ENCODE results near the gene HOXA3. TPM values are rescaled to one million over a fixed set of nuclear protein-coding genes. Genes with fewer than 3 reads are reported as not detected.

The HOXA3 gene
- total RNA-seq, 1 donor from 2014 or later: 3.7 TPM

GRCh38 chr7:27148031-27148755 is 4.2 kb downstream of the HOXA3 start:
- Histone ChIP-seq H3K4me1 (ENCODE audit: control insufficient read depth in 3 of 3, insufficient read depth in 3 of 3, low read length in 3 of 3) (peaks cover 51 to 60% (median 53%) of the 10 kb centered on the region in 3 donors), H3K9ac (ENCODE audit: low read depth in 1 of 3, low read length in 3 of 3) (peak overlapping the region; percentile 91 to 96 (median 93)), H3K4me3 (ENCODE audit: low read length in 3 of 3) (peak overlapping the region; percentile 89 to 98 (median 94)), H3K27ac (ENCODE audit: low read depth, low read length) (peak overlapping the region; percentile 71), H3K36me3 (ENCODE audit: control insufficient read depth in 3 of 3, insufficient read depth in 3 of 3, low read length in 3 of 3) (peaks cover 9 to 24% (median 20%) of the 10 kb centered on the region in 3 donors), H3K27me3 (ENCODE audit: control insufficient read depth in 3 of 3, insufficient read depth in 3 of 3, low read length in 3 of 3) (peaks cover 0 to 8% (median 0%) of the 10 kb centered on the region in 3 donors), H3K9me3 (ENCODE audit: control insufficient read depth in 3 of 3, low read length in 3 of 3) (no peaks in the 10 kb centered on the region)

DNA sequence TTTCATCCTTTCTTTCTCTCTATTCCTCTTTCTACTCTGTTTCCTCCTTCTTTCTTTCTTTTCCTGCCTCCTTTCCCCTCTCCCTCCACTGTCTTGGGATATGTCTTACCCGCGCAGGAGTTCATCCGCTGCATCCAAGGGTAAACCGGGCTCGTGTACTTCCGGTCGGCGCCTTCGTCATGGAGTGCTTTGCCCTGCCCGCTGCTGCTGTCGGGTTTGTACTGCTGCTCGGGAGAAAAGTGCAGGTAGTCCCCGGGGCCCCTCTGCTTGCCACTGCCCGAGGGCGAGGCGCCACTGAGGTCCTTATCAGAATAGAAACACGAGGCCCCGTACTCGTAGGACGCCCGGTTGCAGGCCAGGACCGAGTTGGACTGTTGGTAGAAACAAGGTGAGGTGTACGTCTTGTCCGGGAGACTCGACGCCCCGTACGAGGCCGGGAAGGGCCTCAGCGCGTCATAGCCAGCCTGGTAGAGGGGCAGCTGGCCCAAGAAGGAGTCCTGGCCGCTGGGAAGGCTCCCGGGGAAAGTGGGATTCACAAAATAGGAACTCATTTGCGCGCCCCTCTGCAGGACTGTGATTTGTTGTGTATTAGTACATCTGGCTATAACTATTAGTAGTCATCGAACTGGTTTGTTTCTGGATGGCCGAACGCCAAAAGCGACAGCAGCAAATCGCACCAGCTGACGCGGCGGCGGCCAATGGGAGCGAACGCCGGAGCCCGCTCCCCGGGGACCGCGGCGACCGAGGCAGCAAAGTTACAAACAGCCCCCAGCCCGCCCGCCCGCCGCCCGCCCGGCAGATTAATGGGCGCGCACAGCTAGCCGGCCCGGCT is 5.0 kb downstream of the HOXA3 start, which contains the start of gene HOXA6:
Gene HOXA6, minus strand, starts transcription at position 576 of the 832 bp plus-strand sequence. Its CDS starts 25 bp downstream, at position 551.
- Histone ChIP-seq H3K27me3 (ENCODE audit: control insufficient read depth in 3 of 3, insufficient read depth in 3 of 3, low read length in 3 of 3) (peaks cover 0 to 6% (median 0%) of the 10 kb centered on the region in 3 donors), H3K27ac (ENCODE audit: low read depth, low read length) (peak within 1 kb of the TSS; percentile 71)

GRCh38 chr7:27146491-27147198 is 5.7 kb downstream of the HOXA3 start:
- Histone ChIP-seq H3K36me3 (ENCODE audit: control insufficient read depth in 3 of 3, insufficient read depth in 3 of 3, low read length in 3 of 3) (peaks cover 10 to 35% (median 23%) of the 10 kb centered on the region in 3 donors), H3K9me3 (ENCODE audit: control insufficient read depth in 3 of 3, low read length in 3 of 3) (no peaks in the 10 kb centered on the region), H3K4me3 (ENCODE audit: low read length in 3 of 3) (peak overlapping the region; percentile 59 to 98 (median 72))

More for the DNA sequence above, 5.0 kb downstream of the HOXA3 start, which contains the start of gene HOXA6:
- H3K4me3 ChIP-seq (ENCODE audit: low read length in 3 of 3): peak within 1 kb of the TSS; percentile 89 to 98 (median 94)
- H3K9me3 ChIP-seq (ENCODE audit: control insufficient read depth in 3 of 3, low read length in 3 of 3): no peaks in the 10 kb centered on the region
- peaks cover 47 to 54% (median 53%) of the 10 kb centered on the region in 3 donors for H3K4me1 ChIP-seq (ENCODE audit: control insufficient read depth in 3 of 3, insufficient read depth in 3 of 3, low read length in 3 of 3)
- peaks cover 9 to 31% (median 21%) of the 10 kb centered on the region in 3 donors for H3K36me3 ChIP-seq (ENCODE audit: control insufficient read depth in 3 of 3, insufficient read depth in 3 of 3, low read length in 3 of 3)
- H3K9ac ChIP-seq (ENCODE audit: low read depth in 1 of 3, low read length in 3 of 3): peak within 1 kb of the TSS; percentile 91 to 96 (median 93)

DNA sequence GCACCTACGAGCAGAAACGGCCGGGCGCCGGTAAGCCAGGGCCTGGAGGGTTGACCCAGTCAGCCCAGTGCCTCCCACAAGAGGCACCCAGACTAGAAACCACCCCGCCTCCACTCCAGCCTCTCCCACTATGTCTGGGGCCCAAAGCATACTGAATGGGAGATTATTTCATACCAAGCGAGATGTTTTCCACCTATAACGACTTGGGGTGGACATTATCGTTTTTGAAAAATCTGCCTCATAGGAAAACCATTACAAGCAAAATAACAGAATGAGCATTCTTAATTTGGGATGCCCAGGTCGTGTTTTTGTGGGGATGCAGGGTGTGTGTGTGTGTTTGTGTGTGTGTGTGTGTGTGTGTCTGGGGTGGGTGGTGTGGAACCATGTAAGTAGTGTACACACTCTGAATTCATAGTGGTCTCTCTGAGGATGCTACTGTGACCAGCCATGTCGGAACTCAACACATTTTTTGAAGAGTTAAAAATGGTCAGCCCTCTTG is 6.4 kb downstream of the HOXA3 start:
- Histone ChIP-seq H3K36me3 (ENCODE audit: control insufficient read depth in 3 of 3, insufficient read depth in 3 of 3, low read length in 3 of 3) (peaks cover 16 to 41% (median 25%) of the 10 kb centered on the region in 3 donors), H3K4me3 (ENCODE audit: low read length in 3 of 3) (no peak overlapping the region), H3K27me3 (ENCODE audit: control insufficient read depth in 3 of 3, insufficient read depth in 3 of 3, low read length in 3 of 3) (no peaks in the 10 kb centered on the region), H3K9me3 (ENCODE audit: control insufficient read depth in 3 of 3, low read length in 3 of 3) (no peaks in the 10 kb centered on the region), H3K27ac (ENCODE audit: low read depth, low read length) (no peak overlapping the region), H3K9ac (ENCODE audit: low read depth in 1 of 3, low read length in 3 of 3) (no peak overlapping the region), H3K4me1 (ENCODE audit: control insufficient read depth in 3 of 3, insufficient read depth in 3 of 3, low read length in 3 of 3) (peaks cover 33 to 40% (median 39%) of the 10 kb centered on the region in 3 donors)

More at GRCh38 chr7:27146491-27147198, 5.7 kb downstream of the HOXA3 start:
- Histone ChIP-seq H3K4me1 (ENCODE audit: control insufficient read depth in 3 of 3, insufficient read depth in 3 of 3, low read length in 3 of 3) (peaks cover 40 to 46% (median 46%) of the 10 kb centered on the region in 3 donors), H3K9ac (ENCODE audit: low read depth in 1 of 3, low read length in 3 of 3) (peak overlapping the region in 1 of 3 donors; percentile 62), H3K27ac (ENCODE audit: low read depth, low read length) (peak overlapping the region; percentile 71), H3K27me3 (ENCODE audit: control insufficient read depth in 3 of 3, insufficient read depth in 3 of 3, low read length in 3 of 3) (no peaks in the 10 kb centered on the region)

DNA sequence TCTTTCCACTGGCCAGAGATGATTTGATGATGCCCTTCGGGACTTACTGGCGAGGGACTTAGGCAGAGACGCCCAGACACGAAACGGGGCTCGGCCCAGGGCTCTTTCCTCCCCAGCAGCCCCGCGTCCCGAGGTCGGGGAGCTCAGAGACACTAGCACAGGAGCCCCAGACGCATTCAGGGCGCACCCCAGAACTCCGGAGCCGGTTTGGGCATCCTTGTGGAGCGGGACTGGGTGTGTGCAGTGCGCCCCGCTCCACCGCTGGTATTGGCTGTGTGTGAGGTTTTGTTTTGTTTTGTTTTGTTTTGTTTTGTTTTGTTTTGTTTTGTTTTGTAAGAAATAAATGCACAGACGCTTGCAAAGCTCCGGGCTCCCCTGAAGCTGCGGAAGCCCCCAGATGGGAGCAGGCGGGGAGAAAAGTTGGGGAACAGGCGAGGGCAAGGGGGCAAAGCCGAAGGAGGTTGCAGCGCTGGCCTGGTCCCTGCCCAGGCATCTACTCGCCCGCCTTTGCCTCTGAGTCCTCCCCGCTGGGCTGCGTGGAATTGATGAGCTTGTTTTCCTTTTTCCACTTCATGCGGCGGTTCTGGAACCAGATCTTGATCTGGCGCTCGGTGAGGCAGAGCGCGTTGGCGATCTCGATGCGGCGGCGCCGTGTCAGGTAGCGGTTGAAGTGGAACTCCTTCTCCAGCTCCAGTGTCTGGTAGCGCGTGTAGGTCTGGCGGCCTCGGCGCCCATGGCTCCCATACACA is 7.0 kb downstream of the HOXA3 start:
- peaks cover 30 to 37% (median 35%) of the 10 kb centered on the region in 3 donors for H3K4me1 ChIP-seq (ENCODE audit: control insufficient read depth in 3 of 3, insufficient read depth in 3 of 3, low read length in 3 of 3)
- H3K9me3 ChIP-seq (ENCODE audit: control insufficient read depth in 3 of 3, low read length in 3 of 3): no peaks in the 10 kb centered on the region
- H3K27me3 ChIP-seq (ENCODE audit: control insufficient read depth in 3 of 3, insufficient read depth in 3 of 3, low read length in 3 of 3): no peaks in the 10 kb centered on the region
- peaks cover 17 to 44% (median 27%) of the 10 kb centered on the region in 3 donors for H3K36me3 ChIP-seq (ENCODE audit: control insufficient read depth in 3 of 3, insufficient read depth in 3 of 3, low read length in 3 of 3)
- no peak overlapping the region for H3K27ac ChIP-seq (ENCODE audit: low read depth, low read length)
- H3K9ac ChIP-seq (ENCODE audit: low read depth in 1 of 3, low read length in 3 of 3): no peak overlapping the region
- H3K4me3 ChIP-seq (ENCODE audit: low read length in 3 of 3): no peak overlapping the region

- Histone ChIP-seq H3K4me1 (ENCODE audit: control insufficient read depth in 3 of 3, insufficient read depth in 3 of 3, low read length in 3 of 3) (peaks cover 26 to 31% (median 30%) of the 10 kb centered on the region in 3 donors), H3K27ac (ENCODE audit: low read depth, low read length) (no peak overlapping the region), H3K36me3 (ENCODE audit: control insufficient read depth in 3 of 3, insufficient read depth in 3 of 3, low read length in 3 of 3) (peaks cover 17 to 44% (median 27%) of the 10 kb centered on the region in 3 donors), H3K9me3 (ENCODE audit: control insufficient read depth in 3 of 3, low read length in 3 of 3) (no peaks in the 10 kb centered on the region), H3K27me3 (ENCODE audit: control insufficient read depth in 3 of 3, insufficient read depth in 3 of 3, low read length in 3 of 3) (no peaks in the 10 kb centered on the region), H3K9ac (ENCODE audit: low read depth in 1 of 3, low read length in 3 of 3) (no peak overlapping the region), H3K4me3 (ENCODE audit: low read length in 3 of 3) (no peak overlapping the region)
Measured at GRCh38 chr7:27144781-27145164, 7.6 kb downstream of the HOXA3 start.

DNA sequence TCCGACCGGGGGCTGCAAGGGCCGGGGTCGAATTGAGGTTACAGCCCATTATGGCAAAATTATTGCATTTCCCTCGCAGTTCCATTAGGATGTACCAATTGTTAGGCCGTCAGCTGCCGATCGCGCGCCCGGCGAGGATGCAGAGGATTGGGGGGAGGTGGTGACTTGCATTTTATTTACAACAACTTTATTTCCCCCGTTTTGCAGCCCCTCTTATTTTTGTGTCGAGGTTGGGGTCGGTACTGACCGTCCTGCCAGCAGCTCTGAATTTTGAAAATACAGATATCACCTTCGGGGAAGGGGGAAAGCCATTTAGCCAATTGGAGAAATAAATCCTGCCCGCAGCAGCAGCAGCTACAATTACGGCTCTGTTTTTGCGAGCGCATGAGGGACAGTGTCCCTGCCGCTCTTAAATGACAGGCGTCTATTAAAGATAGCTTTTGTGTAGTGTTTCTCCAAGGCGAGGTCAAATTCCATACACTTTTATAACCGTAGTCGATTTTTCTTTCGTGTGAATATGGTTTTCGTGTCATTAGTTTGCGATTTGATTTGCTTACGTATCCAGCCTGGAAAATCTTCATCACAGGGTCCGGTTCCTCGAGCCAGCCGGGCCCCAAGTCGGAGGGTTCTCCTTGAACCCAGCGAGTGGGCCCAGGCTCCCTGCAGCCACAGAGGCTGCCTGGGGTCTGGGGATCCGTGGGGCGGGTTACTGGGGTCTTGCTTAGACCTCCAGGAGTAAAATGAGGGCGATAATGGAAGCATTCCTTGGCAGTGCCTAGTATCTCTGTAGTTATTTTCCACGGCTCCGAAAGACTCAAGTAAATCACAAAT is 8.2 kb downstream of the HOXA3 start:
- no peak overlapping the region for H3K9ac ChIP-seq (ENCODE audit: low read depth in 1 of 3, low read length in 3 of 3)
- H3K4me3 ChIP-seq (ENCODE audit: low read length in 3 of 3): no peak overlapping the region
- H3K36me3 ChIP-seq (ENCODE audit: control insufficient read depth in 3 of 3, insufficient read depth in 3 of 3, low read length in 3 of 3): peaks cover 17 to 46% (median 28%) of the 10 kb centered on the region in 3 donors
- no peaks in the 10 kb centered on the region for H3K9me3 ChIP-seq (ENCODE audit: control insufficient read depth in 3 of 3, low read length in 3 of 3)
- peaks cover 23 to 26% (median 25%) of the 10 kb centered on the region in 3 donors for H3K4me1 ChIP-seq (ENCODE audit: control insufficient read depth in 3 of 3, insufficient read depth in 3 of 3, low read length in 3 of 3)
- H3K27me3 ChIP-seq (ENCODE audit: control insufficient read depth in 3 of 3, insufficient read depth in 3 of 3, low read length in 3 of 3): no peaks in the 10 kb centered on the region
- no peak overlapping the region for H3K27ac ChIP-seq (ENCODE audit: low read depth, low read length)

- H3K9me3 ChIP-seq (ENCODE audit: control insufficient read depth in 3 of 3, low read length in 3 of 3): no peaks in the 10 kb centered on the region
- H3K27ac ChIP-seq (ENCODE audit: low read depth, low read length): no peak within 1 kb of the TSS
- peak within 1 kb of the TSS; percentile 49 to 63 (median 61) for H3K4me3 ChIP-seq (ENCODE audit: low read length in 3 of 3)
- H3K27me3 ChIP-seq (ENCODE audit: control insufficient read depth in 3 of 3, insufficient read depth in 3 of 3, low read length in 3 of 3): no peaks in the 10 kb centered on the region
- H3K4me1 ChIP-seq (ENCODE audit: control insufficient read depth in 3 of 3, insufficient read depth in 3 of 3, low read length in 3 of 3): peaks cover 14 to 21% (median 17%) of the 10 kb centered on the region in 3 donors
- H3K9ac ChIP-seq (ENCODE audit: low read depth in 1 of 3, low read length in 3 of 3): peak within 1 kb of the TSS in 1 of 3 donors; percentile 60
- H3K36me3 ChIP-seq (ENCODE audit: control insufficient read depth in 3 of 3, insufficient read depth in 3 of 3, low read length in 3 of 3): peaks cover 17 to 49% (median 28%) of the 10 kb centered on the region in 3 donors
Measured at GRCh38 chr7:27143023-27143949, 9.1 kb downstream of the HOXA3 start, which contains the start of gene HOXA5. Gene HOXA5, minus strand, starts transcription at chr7:27143681. Its CDS starts 74 bp downstream, at chr7:27143607.

Measured in skeletal muscle tissue (tissue), 4 donors.